GM21360 (cell line): Measurements from ENCODE around the gene DUSP14.
"Not testable (repeated sequence)": the region's sequence is repeated elsewhere in the genome, so short reads cannot be mapped to it uniquely, and the experiment has no call there.

Experiments used
- ATAC-seq: cut with Tn5 transposase; IDR thresholded peaks from one replicate; pipeline ENCODE4 v1.9.1; 2021; ENCODE audit warnings: mild to moderate bottlenecking, moderate library complexity; ENCODE audit not compliant: unreplicated experiment

The DUSP14 gene, protein sequence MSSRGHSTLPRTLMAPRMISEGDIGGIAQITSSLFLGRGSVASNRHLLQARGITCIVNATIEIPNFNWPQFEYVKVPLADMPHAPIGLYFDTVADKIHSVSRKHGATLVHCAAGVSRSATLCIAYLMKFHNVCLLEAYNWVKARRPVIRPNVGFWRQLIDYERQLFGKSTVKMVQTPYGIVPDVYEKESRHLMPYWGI

GRCh38 chr17:37489197-37490001, at the start of gene DUSP14:
DUSP14 (plus strand) TSS chr17:37489891; CDS start chr17:37512273, 22,382 bp downstream.
- peak; percentile 67 for ATAC-seq

- ATAC-seq: no peak
Observed at GRCh38 chr17:37440424-37440823, 49.3 kb upstream of the DUSP14 start.

DNA sequence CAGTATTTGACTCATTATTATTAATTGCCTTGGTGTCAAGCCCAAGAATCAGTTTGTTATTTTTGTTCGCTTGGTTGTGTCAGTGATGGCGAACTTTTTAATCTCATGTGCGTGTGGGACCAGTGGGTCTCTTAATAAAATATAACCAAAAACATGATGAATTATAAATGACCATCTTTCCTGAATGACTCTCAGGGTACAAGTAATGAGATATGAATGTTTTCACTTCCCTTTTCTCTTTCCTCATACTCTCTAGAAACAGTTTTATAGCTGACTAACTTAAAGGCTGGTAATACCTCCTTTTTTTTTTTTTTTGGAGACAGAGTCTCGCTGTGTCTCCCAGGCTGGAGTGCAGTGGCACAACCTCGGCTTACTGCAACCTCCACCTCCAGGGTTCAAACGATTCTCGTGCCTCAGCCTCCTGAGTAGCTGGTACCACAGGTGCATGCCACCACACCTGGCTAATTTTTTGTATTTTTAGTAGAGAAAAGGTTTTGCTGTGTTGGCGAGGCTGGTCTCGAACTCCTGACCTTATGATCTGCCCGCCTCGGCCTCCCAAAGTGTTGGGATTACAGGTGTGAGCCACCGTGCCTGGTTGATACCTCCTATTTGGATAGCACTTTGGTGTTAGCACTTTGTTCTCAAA, 48.2 kb upstream of the DUSP14 start:
- not testable (repeated sequence) for ATAC-seq

- no peak for ATAC-seq
Observed at GRCh38 chr17:37446027-37446426, 43.7 kb upstream of the DUSP14 start.

- no peak for ATAC-seq
Observed at GRCh38 chr17:37447641-37448040, 42.0 kb upstream of the DUSP14 start.

DNA sequence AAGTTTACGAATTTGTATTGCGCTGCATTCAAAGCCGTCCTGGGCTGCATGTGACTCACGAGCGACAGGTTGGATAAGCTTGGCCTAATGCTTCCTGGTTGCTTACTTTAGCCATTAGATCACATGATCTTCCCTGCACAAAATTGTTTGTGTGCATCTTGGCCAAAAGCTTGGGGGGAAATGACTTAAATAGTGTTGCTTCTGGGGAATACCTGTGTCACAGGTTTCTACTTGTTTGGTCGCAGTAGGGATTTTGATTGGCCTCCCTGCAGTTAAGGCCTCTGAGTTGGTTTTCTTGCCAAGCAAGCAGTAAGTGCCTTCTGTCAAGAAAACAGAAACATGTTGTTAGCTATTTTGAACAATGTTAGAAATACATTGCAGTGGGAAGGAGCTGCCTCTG, 39.6 kb upstream of the DUSP14 start:
- ATAC-seq: no peak

DNA sequence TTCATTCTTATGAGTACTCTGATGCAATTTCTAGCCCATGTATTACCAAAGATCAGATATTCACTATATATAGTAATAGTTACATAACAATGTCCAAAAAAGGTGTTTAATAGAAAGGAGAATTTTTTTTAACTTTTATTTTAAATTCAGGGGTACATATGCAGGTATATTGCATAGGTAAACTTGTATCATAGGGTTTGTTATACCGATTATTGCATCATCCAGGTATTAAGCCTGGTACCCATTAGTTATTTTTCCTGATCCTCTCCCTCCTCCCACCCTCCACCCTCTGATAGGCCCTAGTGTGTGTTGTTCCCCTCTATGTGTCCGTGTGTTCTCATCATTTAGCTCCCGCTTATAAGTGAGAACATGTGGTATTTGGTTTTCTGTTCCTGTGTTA, 31.9 kb upstream of the DUSP14 start:
- ATAC-seq: not testable (repeated sequence)

DNA sequence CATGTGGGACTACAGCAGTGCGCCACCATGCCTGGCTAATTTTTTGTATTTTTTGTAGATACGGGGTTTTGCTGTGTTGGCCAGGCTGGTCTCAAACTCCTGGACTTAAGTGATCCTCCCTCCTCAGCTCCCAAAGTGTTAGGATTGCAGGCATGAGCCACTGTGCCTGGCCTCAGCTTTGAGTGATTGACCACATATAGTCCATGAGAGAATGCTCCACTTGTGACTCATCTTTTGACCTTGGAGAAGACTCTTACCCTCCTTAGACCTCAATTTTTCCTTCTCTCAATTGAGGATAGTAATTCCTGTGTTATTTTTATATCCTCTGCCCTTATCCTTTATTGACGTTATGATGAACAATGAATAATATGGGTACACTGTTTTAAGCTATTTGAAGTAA, 30.9 kb upstream of the DUSP14 start:
- ATAC-seq: no peak

- no peak for ATAC-seq
Observed at GRCh38 chr17:37461668-37462067, 28.0 kb upstream of the DUSP14 start.

GRCh38 chr17:37462492-37462891, 27.2 kb upstream of the DUSP14 start:
- no peak for ATAC-seq

DNA sequence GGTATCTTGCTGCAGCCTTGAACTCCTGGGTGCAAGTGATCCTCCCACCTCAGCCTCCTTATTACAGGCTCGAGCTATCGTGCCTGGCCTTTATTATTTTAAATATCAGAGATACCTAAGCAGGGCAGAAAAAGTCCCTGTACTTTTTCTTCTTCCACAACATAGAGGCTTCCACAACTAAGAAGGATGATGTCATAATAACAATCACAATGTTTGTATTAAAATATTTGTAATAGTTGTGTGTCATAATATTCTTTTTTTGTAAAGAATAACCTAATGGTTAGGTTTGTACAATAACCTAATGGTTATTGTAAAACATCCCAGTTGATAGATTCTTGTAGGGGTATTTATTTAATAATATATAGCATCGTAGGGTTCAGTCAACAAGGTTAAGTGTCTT, 26.7 kb upstream of the DUSP14 start:
- ATAC-seq: no peak

DNA sequence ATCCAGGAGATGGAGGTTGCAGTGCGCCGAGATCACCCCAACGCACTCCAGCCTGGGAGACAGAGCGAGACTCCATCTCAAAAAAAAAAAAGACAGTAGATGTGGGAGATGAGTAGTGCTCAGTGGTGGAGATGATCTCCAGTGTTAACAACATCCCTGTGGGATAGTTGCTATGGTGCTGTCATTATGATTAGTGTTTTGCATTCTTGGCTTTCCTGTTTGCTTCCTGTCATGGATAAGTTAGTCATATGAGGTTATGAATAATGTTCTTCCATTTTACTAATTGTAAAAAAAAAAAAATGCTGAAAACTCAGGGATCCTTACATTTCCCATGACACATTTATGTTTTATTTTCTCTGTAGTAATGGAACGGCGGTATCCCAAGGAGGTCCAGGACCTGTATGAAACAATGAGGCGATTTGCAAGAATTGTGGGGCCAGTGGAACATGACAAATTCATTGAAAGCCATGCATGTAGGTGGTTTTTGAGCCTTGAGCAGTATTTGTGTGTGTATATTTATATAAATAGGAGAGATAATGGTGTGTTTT, 24.5 kb upstream of the DUSP14 start:
- ATAC-seq: no peak

GRCh38 chr17:37466471-37466870, 23.2 kb upstream of the DUSP14 start:
- no peak for ATAC-seq

DNA sequence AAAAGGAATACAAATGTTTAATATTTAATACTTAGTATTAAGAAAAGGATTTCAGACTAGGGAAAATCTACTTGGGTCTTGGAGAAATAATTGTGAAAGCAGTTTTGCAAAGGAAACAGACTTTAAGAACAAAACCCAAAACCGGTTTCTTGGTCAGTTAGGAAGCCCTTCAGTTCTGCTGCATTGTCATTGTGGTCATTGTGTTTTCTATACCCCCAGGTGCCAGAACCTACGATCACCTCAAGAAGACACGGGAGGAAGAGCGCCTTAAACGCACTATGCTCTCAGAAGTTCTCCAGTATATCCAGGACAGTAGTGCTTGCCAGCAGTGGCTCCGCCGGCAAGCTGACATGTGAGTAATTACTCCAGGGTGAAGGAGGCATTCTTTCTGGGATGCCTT, 19.5 kb upstream of the DUSP14 start:
- no peak for ATAC-seq

DNA sequence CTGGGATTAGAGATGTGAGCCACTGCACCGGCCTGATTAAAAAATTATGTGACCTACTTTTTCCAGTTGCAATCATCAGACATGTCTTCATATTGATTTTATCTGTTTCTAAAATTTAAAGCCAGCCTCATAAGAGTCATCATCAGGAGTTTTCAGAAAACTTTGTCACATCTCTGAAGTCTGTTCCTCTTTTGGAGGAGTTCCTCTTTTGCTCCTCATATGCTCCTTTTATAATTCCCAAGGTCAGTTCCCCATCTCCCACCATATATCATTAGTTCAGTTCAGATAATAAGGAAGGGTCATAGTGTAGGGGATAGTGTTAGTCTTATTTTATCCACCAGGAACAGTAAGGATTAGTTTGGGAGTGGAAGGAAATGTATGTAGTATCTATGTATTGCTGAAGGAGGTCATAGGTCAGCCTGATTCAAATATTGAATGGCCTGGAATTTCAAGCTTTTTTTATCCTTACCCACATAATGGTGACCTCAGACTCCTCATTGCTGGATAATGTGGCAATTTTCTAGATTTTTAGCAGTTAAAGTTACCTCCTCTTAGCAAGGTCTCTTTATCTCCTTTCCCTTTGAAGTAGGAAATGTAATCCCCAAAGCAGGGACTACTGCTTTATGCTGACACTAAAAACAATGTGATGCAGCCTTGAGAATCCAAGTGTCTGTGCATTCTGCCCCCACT, 13.8 kb upstream of the DUSP14 start:
- ATAC-seq: no peak

- ATAC-seq: no peak
Observed at GRCh38 chr17:37476431-37477120, 13.1 kb upstream of the DUSP14 start.

- no peak for ATAC-seq
Observed at GRCh38 chr17:37478187-37478586, 11.5 kb upstream of the DUSP14 start.

DNA sequence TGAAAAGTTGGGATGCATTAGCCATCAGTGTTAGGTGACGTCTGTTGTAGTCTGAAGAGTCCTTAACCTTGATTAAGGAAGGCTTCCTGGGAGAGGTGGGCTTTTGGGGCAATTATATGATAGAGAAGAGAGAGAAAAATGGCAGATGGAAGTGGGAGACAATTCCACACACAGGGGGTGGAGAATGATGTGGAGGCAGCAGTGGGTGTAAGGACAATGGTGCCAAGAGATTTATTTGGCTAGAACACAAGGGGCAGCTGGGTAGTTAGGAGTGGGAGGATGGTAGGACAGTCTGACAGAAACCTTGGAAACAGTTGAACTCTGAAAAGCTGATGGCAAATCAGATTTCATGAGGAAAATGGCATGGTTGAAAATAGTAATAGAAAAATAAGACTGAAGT, 10.7 kb upstream of the DUSP14 start:
- ATAC-seq: no peak

DNA sequence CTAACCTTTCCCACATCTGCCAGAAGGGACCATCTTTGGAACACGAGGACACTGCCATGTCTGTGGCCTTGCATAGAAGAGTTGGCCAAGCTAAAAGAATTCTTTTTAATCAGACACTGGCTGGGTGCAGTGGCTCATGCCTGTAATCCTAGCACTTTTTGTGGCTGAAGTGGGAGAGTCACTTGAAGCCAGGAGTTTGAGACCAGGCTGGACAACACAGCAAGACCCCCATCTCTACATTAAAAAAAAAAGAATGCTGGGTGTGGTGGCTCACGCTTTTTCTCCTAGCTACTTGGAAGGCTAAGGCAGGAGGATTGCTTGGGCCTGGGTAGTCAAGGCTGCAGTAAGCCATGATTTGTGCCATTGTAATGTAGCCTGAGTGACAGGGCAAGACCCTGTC, 9.3 kb upstream of the DUSP14 start:
- no peak for ATAC-seq

- ATAC-seq: no peak
Observed at GRCh38 chr17:37481001-37481665, 8.6 kb upstream of the DUSP14 start.
